Adrenal gland (tissue), 5 donors: Measurements from ENCODE around the gene TENM4.

ENCODE experiments used
- CTCF ChIP-seq, 6 experiments: fragments of 450-650 bp in 4 of 6; fragments of 200-600 bp in 2 of 6; sonication (generic) in 1 of 6; IDR thresholded peaks; 1 replicate in 5 of 6; 2 replicates in 1 of 6; pipeline versions ENCODE4 v1.5.1 to v1.8.0; 2016 to 2021; ENCODE audit warnings: antibody characterized with exemption in 6 of 6, mild to moderate bottlenecking in 2 of 6, moderate library complexity in 1 of 6
- POLR2A ChIP-seq, 2 donors: fragments of 450-650 bp; IDR thresholded peaks; one replicate each; pipeline ENCODE4 v1.6.1; 2017; ENCODE audit warnings: antibody characterized with exemption in 2 of 2, mild to moderate bottlenecking in 2 of 2, moderate library complexity in 1 of 2
- donor health status: DM: no; HTN: no; CAD: no.

- TF ChIP-seq CTCF (IDR thresholded peaks at IDR 0.05) (no peak), POLR2A (IDR thresholded peaks at IDR 0.05) (no peak)
Measured at GRCh38 chr11:79060081-79060953, 380.5 kb downstream of the TENM4 start.
